Measurements from ENCODE around the gene VEGFB. TPM values are rescaled to one million over a fixed set of nuclear protein-coding genes. Genes with fewer than 3 reads are reported as not detected.
A peak's percentile ranks its signal among the peaks of the same experiment; 100 is the strongest.

The VEGFB gene
- total and polyA plus RNA-seq, 2 of the 4 experiments (the other 2 are of a cell fraction) = 3.0 to 25.1 TPM

DNA sequence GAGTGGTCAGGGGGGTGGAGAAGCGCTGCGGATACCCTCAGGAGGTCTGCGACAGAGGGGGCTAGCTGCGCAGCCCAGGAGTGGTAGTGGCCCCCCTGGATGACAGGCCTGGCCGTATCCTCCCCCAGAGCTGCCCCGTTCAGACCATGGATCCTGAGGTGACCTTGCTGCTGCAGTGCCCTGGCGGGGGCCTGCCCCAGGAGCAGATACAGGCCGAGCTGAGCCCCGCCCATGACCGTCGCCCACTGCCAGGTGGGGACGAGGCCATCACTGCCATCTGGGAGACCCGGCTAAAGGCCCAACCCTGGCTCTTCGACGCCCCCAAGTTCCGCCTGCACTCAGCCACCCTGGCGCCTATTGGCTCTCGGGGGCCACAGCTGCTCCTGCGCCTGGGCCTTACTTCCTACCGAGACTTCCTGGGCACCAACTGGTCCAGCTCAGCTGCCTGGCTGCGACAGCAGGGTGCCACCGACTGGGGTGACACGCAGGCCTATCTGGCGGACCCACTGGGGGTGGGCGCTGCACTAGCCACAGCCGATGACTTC lies 7.8 kb upstream of the VEGFB start:
- H4K8ac ChIP-seq (ENCODE audit: low read depth in 2 of 2, low read length in 2 of 2) = peak overlapping the region; percentile 86 to 97
- H3K23ac ChIP-seq (ENCODE audit: low read depth, low read length) = peak overlapping the region; percentile 68
- H4K5ac ChIP-seq (ENCODE audit: low read depth, low read length) = peak overlapping the region; percentile 58
- H3K4me1 ChIP-seq (ENCODE audit: control insufficient read depth, insufficient read depth, low read length) = peaks cover 20% of the 10 kb centered on the region
- peaks cover 26 to 67% of the 10 kb centered on the region in 2 experiments for H3K79me1 ChIP-seq (ENCODE audit: low read depth in 1 of 2, low read length in 2 of 2)
- TF ChIP-seq POLR2A (IDR thresholded peaks at IDR 0.05; ENCODE audit: low read depth, low read length) (no peak), RFX5 (IDR thresholded peaks at IDR 0.05; ENCODE audit: low read depth, low read length) (no peak)
- no peak overlapping the region; the same call in 1 of the 2 replicates for H3K18ac ChIP-seq (ENCODE audit: low read depth, low read length)
- peak overlapping the region; percentile 62 for H3K9ac ChIP-seq (ENCODE audit: low read depth, low read length)
- H3K27me3 ChIP-seq (ENCODE audit: control insufficient read depth, insufficient read depth, low read length) = no peaks in the 10 kb centered on the region
- in situ Hi-C loops (cut with MboI; ENCODE audit: low sequenced_read_pairs) (no loop called here), intact Hi-C loops (cut with micrococcal nuclease) (no loop called here), dilution Hi-C loops (cut with HindIII; ENCODE audit: low sequenced_read_pairs, unreplicated experiment) (no loop called here)
- H3K9me3 ChIP-seq (ENCODE audit: control insufficient read depth, insufficient read depth, low read length) = no peaks in the 10 kb centered on the region
- DNase-seq (no peak), ATAC-seq (ENCODE audit: low read depth) (peak; percentile 19)
- peak overlapping the region; percentile 99 for H2AFZ ChIP-seq (replicated peaks; ENCODE audit: low read length, poor library complexity)
- peak overlapping the region; percentile 95 for H3K4me3 ChIP-seq (ENCODE audit: insufficient read depth, low read depth, low read length)
- peak overlapping the region; percentile 94 for H2AK5ac ChIP-seq (ENCODE audit: low read depth, low read length)
- H3K4ac ChIP-seq (ENCODE audit: low read depth, low read length) = peak overlapping the region; percentile 92
- H4K91ac ChIP-seq (ENCODE audit: insufficient read depth, low read depth, low read length) = peak overlapping the region; percentile 94
- no peaks in the 10 kb centered on the region; the same call in 1 of the 2 replicates for H4K20me1 ChIP-seq (ENCODE audit: insufficient read depth, low read length)
- ChIA-PET CTCF (interaction anchor here (0.6 to 0.9 kb wide), 2 partner anchors 35 to 74 kb away, joined by 3 read pairs; no protein-coding TSS in a partner anchor), POLR2A (ENCODE audit: unreplicated experiment) (interaction anchor here (0.5 kb wide), 1 partner anchor 74 kb away, joined by 3 read pairs; no protein-coding TSS in a partner anchor)
- H3K4me2 ChIP-seq (ENCODE audit: low read depth, low read length) = peak overlapping the region; percentile 94
- H2AK9ac ChIP-seq (replicated peaks; ENCODE audit: low read depth, low read length, poor library complexity) = peak overlapping the region; percentile 99
- H3K36me3 ChIP-seq (ENCODE audit: control insufficient read depth, insufficient read depth, low read length) = peaks cover 5% of the 10 kb centered on the region
- H3K9me1 ChIP-seq (ENCODE audit: insufficient read depth, low read length) = peaks cover 19% of the 10 kb centered on the region
- no peak overlapping the region for H2BK15ac ChIP-seq (ENCODE audit: low read depth, low read length)
- H3K27ac ChIP-seq (ENCODE audit: insufficient read depth, low read length) = peak overlapping the region; percentile 54
- peak overlapping the region; percentile 73 for H3K56ac ChIP-seq (ENCODE audit: extremely low read depth, insufficient read depth, low read length)
- peak overlapping the region; percentile 90 for H3K14ac ChIP-seq (replicated peaks; ENCODE audit: low read depth, low read length)
- TSS peak; percentile 56 for BruUV-seq (replicated peaks)
- H2BK120ac ChIP-seq (ENCODE audit: low read depth, low read length) = peak overlapping the region; percentile 19; the same call in 1 of the 2 replicates
- peak overlapping the region; percentile 62 for H2BK5ac ChIP-seq (ENCODE audit: low read depth, low read length, poor library complexity, severe bottlenecking)
- 0% methylated on average over 5 of the region's 26 CpGs; no CpG with 5 or more reads in 1 of the 2 experiments for WGBS, 2 experiments (ENCODE audit: extremely low coverage in 2 of 2, insufficient read length in 1 of 2)
- no peak overlapping the region for H2BK20ac ChIP-seq (ENCODE audit: low read depth, low read length)
